HepG2 (cell line): ENCODE results near the gene FBF1. TPM values are rescaled to one million over a fixed set of nuclear protein-coding genes. Genes with fewer than 3 reads are reported as not detected.

Experiments used
- CAMTA2 ChIP-seq: sonication (generic); formaldehyde crosslinking; IDR thresholded peaks from 2 replicates; pipeline ENCODE4 v1.4.0; 2020; ENCODE audit warnings: mild to moderate bottlenecking, missing genetic modification reagents, borderline replicate concordance
- CBX5 ChIP-seq: sonication (generic); formaldehyde crosslinking; IDR thresholded peaks from 2 replicates; pipeline ENCODE4 v1.4.0; 2020; ENCODE audit warnings: missing genetic modification reagents, borderline replicate concordance
- DNMT3B ChIP-seq: conservative IDR thresholded peaks from 2 replicates; pipeline ENCODE4 v1.6.1; 2016; ENCODE audit warnings: missing biosample characterization, control low read depth
- HMGA1 ChIP-seq: sonication (generic); formaldehyde crosslinking; conservative IDR thresholded peaks from 2 replicates; pipeline ENCODE4 v1.4.0; 2020; ENCODE audit warnings: missing genetic modification reagents
- MED13 ChIP-seq: sonication (generic); formaldehyde crosslinking; IDR thresholded peaks from 2 replicates; pipeline ENCODE4 v1.5.0; 2020; ENCODE audit warnings: missing genetic modification reagents
- NAIF1 ChIP-seq: sonication (generic); formaldehyde crosslinking; IDR thresholded peaks from 2 replicates; pipeline ENCODE4 v1.5.0; 2020; ENCODE audit warnings: mild to moderate bottlenecking, missing genetic modification reagents, borderline replicate concordance
- NFKBIZ ChIP-seq: IDR thresholded peaks from 2 replicates; pipeline ENCODE4 v1.6.1; 2018; ENCODE audit warnings: missing genetic modification reagents, missing compliant biosample characterization
- POLR2G ChIP-seq: fragments of 200-400 bp; formaldehyde crosslinking; IDR thresholded peaks from 2 replicates; pipeline ENCODE4 v1.6.1; 2018; ENCODE audit warnings: mild to moderate bottlenecking, low read depth, low read length, moderate library complexity
- RFX5 ChIP-seq: IDR thresholded peaks from 2 replicates; pipeline ENCODE4 v1.6.1; 2011; ENCODE audit warnings: low read depth, low read length, improper control_type of control experiment
- RFXAP ChIP-seq: sonication (generic); formaldehyde crosslinking; IDR thresholded peaks from 2 replicates; pipeline ENCODE4 v1.4.0; 2020; ENCODE audit warnings: missing genetic modification reagents, borderline replicate concordance
- SNRNP70 ChIP-seq: fragments of 200-400 bp; formaldehyde crosslinking; IDR thresholded peaks from 2 replicates; pipeline ENCODE4 v1.6.1; 2017; ENCODE audit warnings: mild to moderate bottlenecking, low read depth, low read length, moderate library complexity
- SP140L ChIP-seq: sonication (generic); formaldehyde crosslinking; IDR thresholded peaks from 2 replicates; pipeline ENCODE4 v1.4.0; 2020; ENCODE audit warnings: missing genetic modification reagents, borderline replicate concordance
- TP53 ChIP-seq: sonication (generic); formaldehyde crosslinking; conservative IDR thresholded peaks from 2 replicates; pipeline ENCODE4 v1.4.0; 2020; ENCODE audit warnings: missing genetic modification reagents
- ZBTB42 ChIP-seq: sonication (generic); formaldehyde crosslinking; IDR thresholded peaks from 2 replicates; pipeline ENCODE4 v1.5.0; 2020; ENCODE audit warnings: mild to moderate bottlenecking, missing genetic modification reagents
- ZFX ChIP-seq: sonication (generic); formaldehyde crosslinking; IDR thresholded peaks from 2 replicates; pipeline ENCODE4 v1.4.0; 2020; ENCODE audit warnings: mild to moderate bottlenecking, low read depth, missing genetic modification reagents, moderate library complexity
- ZNF333 ChIP-seq: sonication (generic); formaldehyde crosslinking; IDR thresholded peaks from 2 replicates; pipeline ENCODE4 v1.4.0; 2020; ENCODE audit warnings: mild to moderate bottlenecking, missing genetic modification reagents, borderline replicate concordance
- ZNF460 ChIP-seq: sonication (generic); formaldehyde crosslinking; IDR thresholded peaks from 2 replicates; pipeline ENCODE4 v1.5.1; 2020; ENCODE audit warnings: missing genetic modification reagents, mild to moderate bottlenecking, borderline replicate concordance
- ZNF577 ChIP-seq: sonication (generic); formaldehyde crosslinking; IDR thresholded peaks from 2 replicates; pipeline ENCODE4 v1.4.0; 2020; ENCODE audit warnings: mild to moderate bottlenecking, low read depth, missing genetic modification reagents, borderline replicate concordance
- ZNF674 ChIP-seq: sonication (generic); formaldehyde crosslinking; IDR thresholded peaks from 2 replicates; pipeline ENCODE4 v1.5.0; 2020; ENCODE audit warnings: low read depth, mild to moderate bottlenecking, missing genetic modification reagents
- ZNF891 ChIP-seq: sonication (generic); formaldehyde crosslinking; IDR thresholded peaks from 2 replicates; pipeline ENCODE4 v1.5.0; 2020; ENCODE audit warnings: mild to moderate bottlenecking, missing genetic modification reagents
- polyA plus RNA-seq, 8 experiments: library from polyadenylated mRNA; depleted of rRNA in 3 of 8; stranded (reverse) in 7 of 8; unstranded in 1 of 8; fragments of >200 nt; fragmentation: Illumina TruSeq in 4 of 8; extraction: Trizol in 4 of 8; gene quantifications; 2 replicates each; pipeline versions ENCODE4 v1.2.1 to v1.2.3, GENCODE V29; 2011 to 2016; ENCODE audit warnings: low read depth in 4 of 8, missing spikeins in 1 of 8, mixed read lengths in 1 of 8; ENCODE audit not compliant: insufficient read depth in 1 of 8
- total RNA-seq, 5 experiments: library from RNA; depleted of rRNA; stranded (reverse); fragments of >200 nt; fragmentation: Illumina TruSeq; extraction: Trizol; gene quantifications; 2 replicates each; pipeline ENCODE4 v1.2.3, GENCODE V29; 2016; ENCODE audit warnings: low read depth in 1 of 5
- TF ChIP-seq, protein P1 (sequence below): sonication (generic); formaldehyde crosslinking; IDR thresholded peaks from 2 replicates; pipeline ENCODE4 v1.8.1; 2023; ENCODE audit warnings: mild to moderate bottlenecking, missing genetic modification reagents
- TF ChIP-seq, protein P2 (sequence below): sonication (generic); formaldehyde crosslinking; IDR thresholded peaks from 2 replicates; pipeline ENCODE4 v1.8.0; 2022; ENCODE audit warnings: missing genetic modification reagents, low read depth, mild to moderate bottlenecking, borderline replicate concordance
- TF ChIP-seq, protein P3 (sequence below): sonication (generic); formaldehyde crosslinking; IDR thresholded peaks from 2 replicates; pipeline ENCODE4 v1.4.0; 2020; ENCODE audit warnings: missing genetic modification reagents, borderline replicate concordance

Gene FBF1
- total and polyA plus RNA-seq, 2 of the 13 experiments (the other 11 are each of a cell fraction or from before 2014, with no cell fraction given), result 2.4 to 8.1 TPM

DNA sequence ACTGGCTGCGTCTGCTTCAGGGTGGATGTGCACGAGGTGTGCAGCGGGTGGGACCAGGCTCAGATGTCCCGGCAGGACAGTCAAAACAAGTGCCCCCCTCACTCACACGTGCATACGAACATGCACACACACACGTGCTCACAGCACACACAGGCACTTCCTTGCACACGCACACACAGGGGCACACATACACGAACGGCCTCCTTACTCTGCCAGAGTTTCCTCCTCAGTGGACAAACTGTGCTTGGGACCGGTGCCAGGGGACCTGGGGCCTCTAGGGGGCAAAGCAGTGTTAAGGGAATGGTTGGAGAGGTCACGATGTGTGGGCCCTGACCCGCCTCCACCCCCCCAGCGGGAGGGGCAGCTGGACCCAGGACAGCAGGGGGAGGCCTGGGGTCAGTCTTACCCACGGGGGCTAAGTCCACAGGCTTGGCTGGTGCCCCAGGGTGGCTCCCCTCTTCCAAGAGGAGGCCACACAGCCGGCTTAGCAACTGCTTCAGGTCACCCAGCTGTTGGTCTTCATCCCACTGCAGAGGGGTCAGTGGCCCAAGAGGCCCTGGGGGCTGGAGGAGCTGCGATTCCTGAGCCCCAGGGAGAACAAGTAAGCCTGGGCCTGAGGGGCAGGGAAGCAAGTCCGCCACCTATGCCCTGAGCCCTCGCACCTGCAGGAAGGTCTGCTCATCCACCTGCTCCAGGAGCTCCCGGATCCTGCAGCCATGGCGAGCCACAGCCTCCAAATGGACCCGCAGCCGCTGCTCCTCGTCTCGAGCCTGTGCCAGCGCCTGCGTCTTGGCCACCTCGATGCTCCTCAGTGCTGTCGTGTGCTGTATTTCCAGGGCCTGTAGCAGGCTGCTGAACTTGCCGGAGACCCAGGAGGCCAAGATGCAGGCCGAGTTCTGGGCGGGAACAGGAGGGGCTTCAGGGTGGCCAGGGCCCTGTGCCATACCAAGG, 49.0 kb downstream of the FBF1 start (continued):
- no peak for TF ChIP-seq RFX5
- no peak for TF ChIP-seq SNRNP70
- TF ChIP-seq, protein P1, sequence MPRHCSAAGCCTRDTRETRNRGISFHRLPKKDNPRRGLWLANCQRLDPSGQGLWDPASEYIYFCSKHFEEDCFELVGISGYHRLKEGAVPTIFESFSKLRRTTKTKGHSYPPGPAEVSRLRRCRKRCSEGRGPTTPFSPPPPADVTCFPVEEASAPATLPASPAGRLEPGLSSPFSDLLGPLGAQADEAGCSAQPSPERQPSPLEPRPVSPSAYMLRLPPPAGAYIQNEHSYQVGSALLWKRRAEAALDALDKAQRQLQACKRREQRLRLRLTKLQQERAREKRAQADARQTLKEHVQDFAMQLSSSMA (CRISPR knock-in tag), result no peak
- no peak for TF ChIP-seq DNMT3B (CRISPR knock-in tag)
- TF ChIP-seq HMGA1 (CRISPR knock-in tag), result no peak
- peak; percentile 50; the same call in 1 of the 2 replicates for TF ChIP-seq ZFX
- no peak for TF ChIP-seq CBX5 (CRISPR knock-in tag)
- TF ChIP-seq, protein P2, sequence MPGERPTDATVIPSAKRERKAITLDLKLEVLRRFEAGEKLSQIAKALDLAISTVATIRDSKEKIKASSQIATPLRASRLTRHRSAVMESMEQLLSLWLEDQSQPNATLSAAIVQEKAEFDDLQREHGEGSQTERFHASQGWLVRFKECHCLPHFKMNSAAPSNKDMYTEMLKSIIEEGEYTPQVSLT (CRISPR knock-in tag), result no peak; the same call in 1 of the 2 replicates
- TF ChIP-seq TP53 (CRISPR knock-in tag), result peak; percentile 31; the same call in 1 of the 2 replicates
- no peak for TF ChIP-seq RFXAP (CRISPR knock-in tag)
- peak; percentile 83; the same call in 1 of the 2 replicates for TF ChIP-seq NFKBIZ (CRISPR knock-in tag)
- TF ChIP-seq MED13, result peak; percentile 86; the same call in 1 of the 2 replicates
- TF ChIP-seq ZNF891, result no peak; the same call in 1 of the 2 replicates
- no peak for TF ChIP-seq POLR2G
- TF ChIP-seq NAIF1 (CRISPR knock-in tag), result no peak; the same call in 1 of the 2 replicates
- TF ChIP-seq, protein P3, sequence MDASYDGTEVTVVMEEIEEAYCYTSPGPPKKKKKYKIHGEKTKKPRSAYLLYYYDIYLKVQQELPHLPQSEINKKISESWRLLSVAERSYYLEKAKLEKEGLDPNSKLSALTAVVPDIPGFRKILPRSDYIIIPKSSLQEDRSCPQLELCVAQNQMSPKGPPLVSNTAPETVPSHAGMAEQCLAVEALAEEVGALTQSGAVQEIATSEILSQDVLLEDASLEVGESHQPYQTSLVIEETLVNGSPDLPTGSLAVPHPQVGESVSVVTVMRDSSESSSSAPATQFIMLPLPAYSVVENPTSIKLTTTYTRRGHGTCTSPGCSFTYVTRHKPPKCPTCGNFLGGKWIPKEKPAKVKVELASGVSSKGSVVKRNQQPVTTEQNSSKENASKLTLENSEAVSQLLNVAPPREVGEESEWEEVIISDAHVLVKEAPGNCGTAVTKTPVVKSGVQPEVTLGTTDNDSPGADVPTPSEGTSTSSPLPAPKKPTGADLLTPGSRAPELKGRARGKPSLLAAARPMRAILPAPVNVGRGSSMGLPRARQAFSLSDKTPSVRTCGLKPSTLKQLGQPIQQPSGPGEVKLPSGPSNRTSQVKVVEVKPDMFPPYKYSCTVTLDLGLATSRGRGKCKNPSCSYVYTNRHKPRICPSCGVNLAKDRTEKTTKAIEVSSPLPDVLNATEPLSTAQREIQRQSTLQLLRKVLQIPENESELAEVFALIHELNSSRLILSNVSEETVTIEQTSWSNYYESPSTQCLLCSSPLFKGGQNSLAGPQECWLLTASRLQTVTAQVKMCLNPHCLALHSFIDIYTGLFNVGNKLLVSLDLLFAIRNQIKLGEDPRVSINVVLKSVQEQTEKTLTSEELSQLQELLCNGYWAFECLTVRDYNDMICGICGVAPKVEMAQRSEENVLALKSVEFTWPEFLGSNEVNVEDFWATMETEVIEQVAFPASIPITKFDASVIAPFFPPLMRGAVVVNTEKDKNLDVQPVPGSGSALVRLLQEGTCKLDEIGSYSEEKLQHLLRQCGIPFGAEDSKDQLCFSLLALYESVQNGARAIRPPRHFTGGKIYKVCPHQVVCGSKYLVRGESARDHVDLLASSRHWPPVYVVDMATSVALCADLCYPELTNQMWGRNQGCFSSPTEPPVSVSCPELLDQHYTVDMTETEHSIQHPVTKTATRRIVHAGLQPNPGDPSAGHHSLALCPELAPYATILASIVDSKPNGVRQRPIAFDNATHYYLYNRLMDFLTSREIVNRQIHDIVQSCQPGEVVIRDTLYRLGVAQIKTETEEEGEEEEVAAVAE (CRISPR knock-in tag), result peak; percentile 67; the same call in 1 of the 2 replicates
- no peak for TF ChIP-seq ZNF674
- no peak for TF ChIP-seq ZNF577
- no peak for TF ChIP-seq CAMTA2 (CRISPR knock-in tag)
- no peak; the same call in 1 of the 2 replicates for TF ChIP-seq ZNF333 (CRISPR knock-in tag)
- no peak for TF ChIP-seq SP140L (CRISPR knock-in tag)
- no peak for TF ChIP-seq ZBTB42
- TF ChIP-seq ZNF460 (CRISPR knock-in tag), result no peak; the same call in 1 of the 2 replicates
